Neuronal stem cell (in vitro differentiated cells): ENCODE results near the gene MLXIPL.

Source experiments
- DNase-seq: peaks from one replicate; pipeline ENCODE4 v3.0.0-alpha.2; 2013; ENCODE audit warnings: low spot score
- H2AFZ ChIP-seq: one replicate; pipeline ENCODE4 v1.6.1; 2013; ENCODE audit warnings: mild to moderate bottlenecking, low read length, inconsistent platforms
- H2AK5ac ChIP-seq: 2 replicates; pipeline ENCODE4 v1.6.1; 2013; ENCODE audit warnings: low read depth, mild to moderate bottlenecking, inconsistent platforms, low read length, moderate library complexity, mixed read lengths
- H2BK120ac ChIP-seq: 2 replicates; pipeline ENCODE4 v1.6.1; 2013; ENCODE audit warnings: low read depth, mild to moderate bottlenecking, inconsistent platforms, low read length, moderate library complexity, mixed read lengths
- H2BK12ac ChIP-seq: one replicate; pipeline ENCODE4 v1.6.1; 2013; ENCODE audit warnings: low read length, inconsistent platforms
- H2BK15ac ChIP-seq: 2 replicates; pipeline ENCODE4 v1.6.1; 2013; ENCODE audit warnings: mild to moderate bottlenecking, low read length, inconsistent platforms, mixed read lengths
- H2BK5ac ChIP-seq: one replicate; pipeline ENCODE4 v1.6.1; 2013; ENCODE audit warnings: inconsistent platforms, mild to moderate bottlenecking, low read length, moderate library complexity
- H3K14ac ChIP-seq: one replicate; pipeline ENCODE4 v1.6.1; 2013; ENCODE audit warnings: low read length, inconsistent platforms
- H3K18ac ChIP-seq: 2 replicates; pipeline ENCODE4 v1.6.1; 2013; ENCODE audit warnings: low read length, inconsistent platforms
- H3K23ac ChIP-seq: 2 replicates; pipeline ENCODE4 v1.6.1; 2013; ENCODE audit warnings: low read depth, mild to moderate bottlenecking, mixed read lengths, low read length, inconsistent platforms; ENCODE audit not compliant: poor library complexity
- H3K27ac ChIP-seq: replicated peaks from 3 replicates; pipeline ENCODE4 v1.5.1; 2013; ENCODE audit warnings: low read length, inconsistent platforms
- H3K27me3 ChIP-seq, 3 experiments: 2 replicates each; pipeline ENCODE4 v1.6.1; 2013; ENCODE audit warnings: low read length in 3 of 3, mild to moderate bottlenecking in 2 of 3, inconsistent platforms in 1 of 3, low read depth in 1 of 3, mixed read lengths in 1 of 3, moderate library complexity in 1 of 3; ENCODE audit not compliant: control insufficient read depth in 3 of 3, insufficient read depth in 3 of 3
- H3K36me3 ChIP-seq, 2 donors: replicated peaks in 1 of 2; 2 replicates each; pipeline ENCODE4 v1.6.1; 2013; ENCODE audit warnings: low read length in 2 of 2; ENCODE audit not compliant: control insufficient read depth in 2 of 2, insufficient read depth in 2 of 2
- H3K4ac ChIP-seq: 2 replicates; pipeline ENCODE4 v1.6.1; 2013; ENCODE audit warnings: inconsistent platforms, mild to moderate bottlenecking, low read length, moderate library complexity
- H3K4me1 ChIP-seq, 2 donors: 1 replicate in 1 of 2; 2 replicates in 1 of 2; pipeline ENCODE4 v1.6.1; 2013; ENCODE audit warnings: low read length in 2 of 2, low read depth in 1 of 2; ENCODE audit not compliant: control insufficient read depth in 2 of 2, insufficient read depth in 1 of 2
- H3K4me2 ChIP-seq: one replicate; pipeline ENCODE4 v1.6.1; 2013; ENCODE audit warnings: mild to moderate bottlenecking, low read length, inconsistent platforms; ENCODE audit not compliant: insufficient read depth, poor library complexity, severe bottlenecking
- H3K4me3 ChIP-seq, 2 donors: 2 replicates each; pipeline ENCODE4 v1.5.1; 2013; ENCODE audit warnings: low read length in 2 of 2, mild to moderate bottlenecking in 2 of 2, inconsistent platforms in 1 of 2, moderate library complexity in 1 of 2
- H3K79me1 ChIP-seq: one replicate; pipeline ENCODE4 v1.6.1; 2013; ENCODE audit warnings: low read depth, mild to moderate bottlenecking, inconsistent platforms, low read length, moderate library complexity
- H3K9ac ChIP-seq: one replicate; pipeline ENCODE4 v1.6.1; 2013; ENCODE audit warnings: mild to moderate bottlenecking, low read depth, low read length, inconsistent platforms; ENCODE audit not compliant: poor library complexity
- H3K9me3 ChIP-seq, 2 donors: replicated peaks in 1 of 2; 2 replicates each; pipeline versions ENCODE3 to v1.6.1; 2013; ENCODE audit warnings: low read length in 2 of 2, mild to moderate bottlenecking in 2 of 2, inconsistent platforms in 1 of 2, low read depth in 1 of 2, mixed read lengths in 1 of 2, moderate library complexity in 1 of 2; ENCODE audit not compliant: control insufficient read depth in 2 of 2, insufficient read depth in 1 of 2
- H4K8ac ChIP-seq: one replicate; pipeline ENCODE4 v1.6.1; 2013; ENCODE audit warnings: low read depth, mild to moderate bottlenecking, inconsistent platforms, low read length, moderate library complexity
- H4K91ac ChIP-seq: one replicate; pipeline ENCODE4 v1.6.1; 2013; ENCODE audit warnings: low read length, low read depth, mild to moderate bottlenecking, inconsistent platforms; ENCODE audit not compliant: poor library complexity
- WGBS, 2 donors: extraction: QIAGEN DNeasy Blood & Tissue Kit; methylation state at CpG; one replicate each; pipeline ENCODE4 v1.1.7; 2013; ENCODE audit warnings: missing lambda C conversion rate in 2 of 2, mixed read lengths in 1 of 2; ENCODE audit not compliant: insufficient read length in 2 of 2, insufficient replicate concordance in 1 of 2; ENCODE audit errors: extremely low coverage in 2 of 2; 5-methylcytosine and 5-hydroxymethylcytosine counted together

MLXIPL gene

GRCh38 chr7:73573276-73573675 lies 51.0 kb downstream of the MLXIPL start:
- Histone ChIP-seq H2BK120ac (no peak overlapping the region), H2AFZ (no peak overlapping the region), H3K14ac (no peak overlapping the region), H3K4me2 (no peak overlapping the region), H2BK12ac (no peak overlapping the region), H3K9ac (no peak overlapping the region), H2BK15ac (no peak overlapping the region), H3K9me3 (no peaks in the 10 kb centered on the region), H4K8ac (no peak overlapping the region), H3K23ac (no peak overlapping the region), H4K91ac (no peak overlapping the region), H3K18ac (no peak overlapping the region), H2BK5ac (no peak overlapping the region), H3K36me3 (peaks cover 43 to 78% of the 10 kb centered on the region in 2 donors), H3K27me3 (no peaks in the 10 kb centered on the region), H3K4me3 (no peak overlapping the region), H2AK5ac (no peak overlapping the region), H3K27ac (no peak overlapping the region), H3K4me1 (peaks cover 5 to 6% of the 10 kb centered on the region in 2 donors), H3K4ac (no peak overlapping the region), H3K79me1 (peaks cover 8% of the 10 kb centered on the region)
- no peak for DNase-seq
- WGBS, 2 donors, result no CpG with 5 or more reads among the region's 9 CpGs

DNA sequence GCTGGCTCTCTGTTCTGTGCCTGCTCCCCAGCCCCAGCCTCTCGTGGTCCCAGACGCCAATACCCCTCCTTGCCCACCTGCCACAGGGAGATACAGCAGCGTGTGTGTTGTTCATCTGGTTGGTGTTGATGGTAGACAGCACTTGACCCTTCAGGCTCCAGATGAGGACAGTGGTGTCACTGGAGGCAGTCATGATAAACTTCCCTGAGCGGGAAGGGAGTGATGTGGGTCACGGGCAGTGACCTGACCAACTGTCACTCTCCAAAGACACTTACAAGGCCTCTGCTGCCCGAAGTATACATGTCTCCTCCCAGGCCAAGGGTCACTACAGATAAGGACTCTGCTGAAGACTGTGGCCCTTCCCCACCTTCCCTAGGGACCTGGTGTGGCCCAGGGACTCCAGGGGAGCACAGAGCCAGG lies 51.5 kb downstream of the MLXIPL start:
- Histone ChIP-seq H4K8ac (no peak overlapping the region), H3K9ac (no peak overlapping the region), H2BK5ac (no peak overlapping the region), H2BK15ac (no peak overlapping the region), H2AFZ (no peak overlapping the region), H3K4me2 (no peak overlapping the region), H3K4me3 (no peak overlapping the region), H3K9me3 (no peaks in the 10 kb centered on the region), H4K91ac (no peak overlapping the region), H2BK120ac (no peak overlapping the region), H3K14ac (no peak overlapping the region), H2BK12ac (no peak overlapping the region), H3K79me1 (peaks cover 6% of the 10 kb centered on the region), H3K18ac (no peak overlapping the region), H3K4ac (no peak overlapping the region), H3K27ac (no peak overlapping the region), H3K23ac (no peak overlapping the region), H2AK5ac (no peak overlapping the region), H3K27me3 (no peaks in the 10 kb centered on the region), H3K36me3 (peaks cover 43 to 78% of the 10 kb centered on the region in 2 donors), H3K4me1 (peaks cover 5 to 6% of the 10 kb centered on the region in 2 donors)
- no CpG with 5 or more reads among the region's 6 CpGs for WGBS, 2 donors
- no peak for DNase-seq

DNA sequence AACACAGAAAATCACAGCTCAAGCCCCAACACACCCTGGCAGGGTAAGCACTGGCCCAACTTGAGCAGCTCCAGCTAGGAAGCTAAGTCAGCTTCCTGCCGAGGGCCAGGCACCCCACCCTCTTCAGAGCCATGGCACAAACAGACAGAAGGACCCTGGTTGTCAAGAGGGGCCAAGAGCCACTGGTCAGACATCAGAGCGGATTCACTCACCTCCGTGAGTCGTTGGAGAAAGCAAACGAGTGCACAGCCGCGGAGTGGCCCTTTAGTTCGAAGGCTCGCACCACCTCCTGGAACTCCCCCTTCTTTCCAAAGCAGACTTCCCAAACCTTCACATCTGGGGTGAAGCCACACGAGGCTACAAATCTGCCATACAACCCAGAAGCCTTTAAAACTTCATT lies 53.3 kb downstream of the MLXIPL start:
- Histone ChIP-seq H3K9me3 (no peaks in the 10 kb centered on the region), H3K14ac (no peak overlapping the region), H3K27me3 (no peaks in the 10 kb centered on the region), H3K4me3 (no peak overlapping the region), H4K91ac (no peak overlapping the region), H2BK15ac (no peak overlapping the region), H2AFZ (no peak overlapping the region), H3K4me1 (no peaks in the 10 kb centered on the region), H3K9ac (no peak overlapping the region), H3K23ac (no peak overlapping the region), H3K36me3 (peaks cover 43 to 69% of the 10 kb centered on the region in 2 donors), H2BK5ac (no peak overlapping the region), H3K4ac (no peak overlapping the region), H2BK12ac (no peak overlapping the region), H3K18ac (no peak overlapping the region), H3K27ac (no peak overlapping the region), H2BK120ac (no peak overlapping the region), H3K4me2 (no peak overlapping the region), H3K79me1 (no peaks in the 10 kb centered on the region), H2AK5ac (no peak overlapping the region), H4K8ac (no peak overlapping the region)
- no peak for DNase-seq
- WGBS, 2 donors, result no CpG with 5 or more reads among the region's 10 CpGs

- no peak overlapping the region for H2AFZ ChIP-seq
- H2BK5ac ChIP-seq, result no peak overlapping the region
- H3K23ac ChIP-seq, result no peak overlapping the region
- no peaks in the 10 kb centered on the region for H3K4me1 ChIP-seq
- H3K27ac ChIP-seq, result no peak overlapping the region
- H3K9ac ChIP-seq, result no peak overlapping the region
- H3K14ac ChIP-seq, result no peak overlapping the region
- H3K9me3 ChIP-seq, result no peaks in the 10 kb centered on the region
- no peak overlapping the region for H2BK12ac ChIP-seq
- H3K18ac ChIP-seq, result no peak overlapping the region
- no peak overlapping the region for H3K4me3 ChIP-seq
- H3K27me3 ChIP-seq, result no peaks in the 10 kb centered on the region
- no peak overlapping the region for H4K8ac ChIP-seq
- no peak overlapping the region for H2BK120ac ChIP-seq
- H3K36me3 ChIP-seq, result peaks cover 43 to 64% of the 10 kb centered on the region in 2 donors
- no peaks in the 10 kb centered on the region for H3K79me1 ChIP-seq
- H4K91ac ChIP-seq, result no peak overlapping the region
- WGBS, 2 donors, result no CpG with 5 or more reads among the region's 22 CpGs
- no peak overlapping the region for H3K4me2 ChIP-seq
- H2BK15ac ChIP-seq, result no peak overlapping the region
- H2AK5ac ChIP-seq, result no peak overlapping the region
- no peak overlapping the region for H3K4ac ChIP-seq
- no peak for DNase-seq
Measured at GRCh38 chr7:73570521-73570920, 53.8 kb downstream of the MLXIPL start.
